Measurements from ENCODE around the gene UCN2. TPM values are rescaled to one million over a fixed set of nuclear protein-coding genes. Genes with fewer than 3 reads are reported as not detected.

The UCN2 gene
- total RNA-seq, 1 experiment from 2014 or later: 0.68 TPM

- Histone ChIP-seq H3T11ph (ENCODE audit: low read length) (no peak overlapping the region), H4K5ac (ENCODE audit: insufficient read length, low read depth, low read length) (no peak overlapping the region), H2BK15ac (ENCODE audit: low read depth, low read length) (no peak overlapping the region), H3K4me1 (ENCODE audit: insufficient read depth, low read length) (no peaks in the 10 kb centered on the region), H3K23ac (ENCODE audit: insufficient read length, low read depth, low read length) (no peak overlapping the region), H3K9me3 (ENCODE audit: control insufficient read depth, low read depth, low read length) (no peaks in the 10 kb centered on the region), H2BK12ac (ENCODE audit: insufficient read length, low read depth, low read length) (no peak overlapping the region), H3K27ac (ENCODE audit: insufficient read length, low read depth, low read length) (no peak overlapping the region), H3K9ac (ENCODE audit: extremely low read depth, insufficient read length, low read length) (no peak overlapping the region), H4K20me1 (ENCODE audit: control insufficient read depth, insufficient read depth, insufficient read length) (no peaks in the 10 kb centered on the region), H3K79me1 (ENCODE audit: insufficient read depth, low read depth, low read length, poor library complexity, severe bottlenecking) (no peaks in the 10 kb centered on the region), H3K79me2 (ENCODE audit: insufficient read depth, low read length) (no peaks in the 10 kb centered on the region), H2BK20ac (ENCODE audit: low read depth, low read length, poor library complexity, severe bottlenecking) (no peak overlapping the region), H4K91ac (ENCODE audit: insufficient read length, low read depth, low read length) (no peak overlapping the region), H3K4ac (ENCODE audit: low read depth, low read length) (no peak overlapping the region), H2BK5ac (ENCODE audit: insufficient read length, low read length) (no peak overlapping the region), H3K14ac (ENCODE audit: insufficient read depth, low read length) (no peak overlapping the region), H3K23me2 (ENCODE audit: insufficient read length, low read depth, low read length, poor library complexity, severe bottlenecking) (no peaks in the 10 kb centered on the region), H2AK5ac (ENCODE audit: insufficient read length, low read length) (no peak overlapping the region), H2BK120ac (ENCODE audit: low read depth, low read length, poor library complexity, severe bottlenecking) (no peak overlapping the region), H4K8ac (replicated peaks; ENCODE audit: insufficient read length, low read depth, low read length) (no peak overlapping the region), H2AFZ (ENCODE audit: low read length) (no peak overlapping the region), H3K18ac (ENCODE audit: insufficient read length, low read depth, low read length) (no peak overlapping the region), H3K56ac (ENCODE audit: insufficient read length, low read depth, low read length) (no peak overlapping the region), H3K4me2 (ENCODE audit: insufficient read depth, insufficient read length, low read length) (no peak overlapping the region), H3K27me3 (ENCODE audit: insufficient read depth, low read length) (no peaks in the 10 kb centered on the region)
- Mint-ChIP-seq H3K27me3 (ENCODE audit: low read depth) (no peaks in the 10 kb centered on the region), H3K9me3 (no peaks in the 10 kb centered on the region), H3K27ac (no peak overlapping the region), H3K4me3 (no peak overlapping the region), H3K36me3 (ENCODE audit: insufficient read depth in 1 of 3, low read depth in 3 of 3) (peaks cover 12 to 79% (median 72%) of the 10 kb centered on the region in 3 experiments; a peak in 6 of 7 replicates), H3K4me1 (no peaks in the 10 kb centered on the region)
- DNase-seq: no peak
- WGBS (ENCODE audit: extremely low coverage, insufficient read length, low lambda C conversion rate): no CpG with 5 or more reads among the region's 2 CpGs
- TF ChIP-seq, protein P1, sequence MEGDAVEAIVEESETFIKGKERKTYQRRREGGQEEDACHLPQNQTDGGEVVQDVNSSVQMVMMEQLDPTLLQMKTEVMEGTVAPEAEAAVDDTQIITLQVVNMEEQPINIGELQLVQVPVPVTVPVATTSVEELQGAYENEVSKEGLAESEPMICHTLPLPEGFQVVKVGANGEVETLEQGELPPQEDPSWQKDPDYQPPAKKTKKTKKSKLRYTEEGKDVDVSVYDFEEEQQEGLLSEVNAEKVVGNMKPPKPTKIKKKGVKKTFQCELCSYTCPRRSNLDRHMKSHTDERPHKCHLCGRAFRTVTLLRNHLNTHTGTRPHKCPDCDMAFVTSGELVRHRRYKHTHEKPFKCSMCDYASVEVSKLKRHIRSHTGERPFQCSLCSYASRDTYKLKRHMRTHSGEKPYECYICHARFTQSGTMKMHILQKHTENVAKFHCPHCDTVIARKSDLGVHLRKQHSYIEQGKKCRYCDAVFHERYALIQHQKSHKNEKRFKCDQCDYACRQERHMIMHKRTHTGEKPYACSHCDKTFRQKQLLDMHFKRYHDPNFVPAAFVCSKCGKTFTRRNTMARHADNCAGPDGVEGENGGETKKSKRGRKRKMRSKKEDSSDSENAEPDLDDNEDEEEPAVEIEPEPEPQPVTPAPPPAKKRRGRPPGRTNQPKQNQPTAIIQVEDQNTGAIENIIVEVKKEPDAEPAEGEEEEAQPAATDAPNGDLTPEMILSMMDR (conservative IDR thresholded peaks at IDR 0.05): no peak
Observed at GRCh38 chr3:48532977-48533337, 30.6 kb downstream of the UCN2 start.
